H54 (cell line): Measurements from ENCODE around the gene GMDS.

Experiments
- DNase-seq: peaks from one replicate; pipeline ENCODE4 v3.0.0; 2011; ENCODE audit warnings: low spot score, mixed read lengths; ENCODE audit not compliant: insufficient read length
- FAIRE-seq: peaks from 3 replicates; lab custom pipeline; 2011; peaks lifted over from hg19 to GRCh38; lab: Jason Lieb, UNC
- POLR2A ChIP-seq: IDR thresholded peaks from 2 replicates; pipeline ENCODE4 v1.6.1; 2011; ENCODE audit warnings: low read depth, mild to moderate bottlenecking, low read length

Gene GMDS

DNA sequence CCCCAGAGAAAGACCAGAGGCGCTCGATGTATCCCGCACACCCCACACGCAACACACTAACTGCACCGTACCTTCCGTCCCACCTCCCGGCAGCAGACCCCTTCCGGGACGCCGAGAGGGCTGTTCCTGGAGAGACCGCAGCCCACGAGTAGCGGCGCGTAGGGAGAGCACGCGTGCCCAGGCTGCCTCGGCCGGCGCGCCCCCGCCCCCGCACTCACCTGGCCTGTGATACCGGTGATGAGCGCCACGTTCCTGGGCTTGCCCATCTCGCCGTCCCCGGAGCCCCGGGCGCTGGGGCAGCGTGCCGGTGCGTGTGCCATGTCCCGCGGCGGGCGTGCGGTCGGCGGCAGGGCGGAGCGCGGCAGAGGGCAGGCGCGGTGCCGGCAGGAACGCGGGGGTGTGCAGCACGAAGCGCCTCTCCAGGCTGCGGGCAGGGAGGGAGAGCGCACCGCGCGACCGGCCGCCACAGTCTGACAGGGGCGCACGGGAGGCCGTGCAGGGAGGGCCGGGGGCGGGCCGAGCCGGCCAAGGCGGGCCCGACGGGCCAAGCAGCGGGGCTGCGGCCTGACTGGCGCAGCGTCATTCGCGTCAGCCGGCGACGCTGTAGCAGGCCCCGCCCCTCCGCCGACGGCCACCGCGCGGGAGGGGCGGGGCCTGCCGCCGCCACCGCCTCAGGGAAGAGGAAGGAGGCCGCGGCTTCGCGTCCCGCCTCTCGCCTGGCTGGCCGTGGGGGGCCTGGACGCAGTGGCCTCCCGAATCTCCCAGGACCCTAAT is at the start of gene GMDS:
GMDS (minus strand) TSS at position 503 of the 774 bp plus-strand sequence.
- DNase-seq: peak; percentile 94
- peak; percentile 67 for TF ChIP-seq POLR2A
- no peak for FAIRE-seq

DNA sequence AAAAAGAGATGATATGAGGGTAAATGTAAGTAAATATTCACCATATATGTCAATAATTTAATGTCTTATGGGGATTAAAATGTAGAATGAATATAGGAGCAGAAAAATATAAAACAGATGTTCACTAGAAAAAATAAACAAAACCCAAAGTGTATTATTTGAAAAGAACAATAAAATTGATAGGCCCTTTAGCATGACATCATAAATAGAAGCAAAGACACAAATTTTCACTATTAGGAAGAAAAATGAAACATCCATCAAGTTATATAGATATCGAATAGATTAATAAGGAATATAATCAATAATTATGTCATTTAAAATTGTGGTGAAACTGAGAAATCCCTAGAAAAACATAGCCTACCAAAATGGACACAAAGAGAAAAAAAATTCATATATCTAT is 40.1 kb upstream of the GMDS start:
- no peak for TF ChIP-seq POLR2A
- no peak for DNase-seq
- no peak for FAIRE-seq

DNA sequence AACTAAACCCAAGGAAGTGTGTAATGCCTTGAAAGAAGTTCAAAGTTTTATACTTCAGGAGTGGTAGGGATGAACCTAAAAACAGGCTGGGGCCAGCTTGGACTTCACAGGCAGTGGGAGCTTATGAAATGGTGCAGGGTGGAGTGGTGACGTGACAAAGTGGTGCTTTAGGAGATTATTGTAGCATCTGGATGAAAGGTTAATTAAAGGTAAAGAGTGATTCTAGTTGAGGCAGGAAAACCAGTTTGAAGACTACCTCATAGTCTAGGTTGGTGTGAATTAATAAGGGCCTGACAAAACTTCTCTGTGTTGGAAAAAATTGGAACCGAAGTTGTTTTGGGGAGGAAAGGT is 30.5 kb upstream of the GMDS start:
- no peak for TF ChIP-seq POLR2A
- DNase-seq (no peak), FAIRE-seq (peak; percentile 60)

GRCh38 chr6:2274981-2275891 is 29.8 kb upstream of the GMDS start:
- FAIRE-seq: peak; percentile 79
- DNase-seq: peak; percentile 19
- no peak for TF ChIP-seq POLR2A

- DNase-seq (no peak), FAIRE-seq (no peak)
- TF ChIP-seq POLR2A: no peak
Observed at GRCh38 chr6:2272696-2273095, 27.3 kb upstream of the GMDS start.

DNA sequence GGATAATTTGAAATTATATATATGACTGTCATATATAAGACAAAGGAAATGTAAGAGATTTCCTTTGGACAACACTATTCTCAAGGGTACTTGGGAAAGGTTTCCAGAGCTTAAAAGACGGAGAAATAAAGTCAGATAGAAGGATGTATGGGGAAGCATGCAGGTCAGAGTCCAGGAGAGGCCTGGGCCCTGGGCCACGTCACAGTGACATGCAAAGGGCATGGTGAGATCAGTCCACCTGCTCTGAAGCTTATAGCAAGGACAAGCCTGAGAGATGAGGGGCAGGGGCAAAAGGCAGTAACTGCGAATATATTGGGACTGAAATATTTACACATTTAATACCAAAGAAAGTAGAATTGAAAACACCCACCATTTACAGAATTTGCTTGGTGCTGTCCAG is 24.6 kb upstream of the GMDS start:
- no peak for TF ChIP-seq POLR2A
- DNase-seq (no peak), FAIRE-seq (no peak)

DNA sequence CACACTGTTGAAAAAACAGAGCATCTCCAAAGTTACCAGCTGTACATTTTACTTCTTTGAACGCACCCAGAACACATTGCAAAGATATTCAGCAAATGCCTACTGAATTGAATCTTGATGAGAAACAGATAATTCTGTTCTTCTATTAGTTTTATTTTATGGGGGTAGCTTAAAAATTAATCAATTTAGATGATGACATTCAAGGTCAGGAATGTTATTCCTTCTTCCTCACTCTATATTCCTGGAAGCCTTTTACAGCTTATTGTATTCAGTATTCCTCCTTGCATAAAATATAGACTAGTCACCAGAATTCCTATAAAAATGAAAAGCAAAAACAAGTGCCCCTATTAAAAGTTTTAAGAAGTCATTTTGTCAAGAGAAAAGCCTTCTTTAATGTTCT is 21.4 kb upstream of the GMDS start:
- DNase-seq (no peak), FAIRE-seq (no peak)
- TF ChIP-seq POLR2A: no peak

DNA sequence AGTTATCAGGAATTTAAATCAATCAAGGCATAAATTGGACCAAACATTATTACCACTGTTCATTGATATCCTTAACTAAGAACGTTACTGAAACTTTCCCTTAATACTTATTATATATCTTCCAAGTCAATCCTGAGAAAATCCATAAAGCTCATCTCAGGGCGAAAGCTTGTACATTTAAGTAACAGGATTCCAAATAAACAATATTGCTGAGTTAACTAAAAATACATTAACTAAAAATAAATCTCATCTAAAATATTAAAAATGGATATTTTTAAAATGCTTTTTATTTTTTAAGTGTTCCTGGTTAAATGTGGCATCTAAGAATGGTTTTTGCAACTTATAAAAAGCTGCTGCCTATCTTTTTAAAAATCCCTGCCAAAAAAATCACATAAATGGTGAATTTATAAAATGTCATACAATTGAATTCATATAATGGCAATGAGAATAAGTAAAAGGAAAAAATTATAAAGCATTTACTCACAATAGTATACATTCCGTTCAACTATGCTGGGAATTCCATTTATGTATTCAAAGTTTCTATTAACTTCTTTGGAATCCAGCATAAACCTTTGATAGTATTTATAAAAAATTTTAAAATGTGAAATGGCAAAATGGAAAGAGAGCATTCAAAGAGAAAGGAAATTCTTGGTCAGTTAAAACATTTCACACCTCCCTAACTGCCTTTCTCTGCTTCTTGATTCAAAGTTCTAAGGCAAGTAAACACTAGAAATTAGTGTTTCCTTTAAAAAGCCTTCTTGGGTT is 20.8 kb upstream of the GMDS start:
- TF ChIP-seq POLR2A: no peak
- DNase-seq (no peak), FAIRE-seq (no peak)

- DNase-seq (no peak), FAIRE-seq (peak; percentile 91)
- TF ChIP-seq POLR2A: no peak
Observed at GRCh38 chr6:2264932-2265331, 19.5 kb upstream of the GMDS start.

- FAIRE-seq: no peak
Observed at GRCh38 chr6:2263896-2264295, 18.5 kb upstream of the GMDS start.

GRCh38 chr6:2259574-2259973 is 14.2 kb upstream of the GMDS start:
- no peak for TF ChIP-seq POLR2A
- FAIRE-seq: no peak
- DNase-seq: no peak

More at GRCh38 chr6:2263896-2264295, 18.5 kb upstream of the GMDS start:
- DNase-seq: no peak
- no peak for TF ChIP-seq POLR2A

- no peak for DNase-seq
- no peak for TF ChIP-seq POLR2A
- FAIRE-seq: no peak
Observed at GRCh38 chr6:2259002-2259494, 13.6 kb upstream of the GMDS start.

GRCh38 chr6:2258112-2258511 is 12.7 kb upstream of the GMDS start:
- no peak for DNase-seq
- no peak for TF ChIP-seq POLR2A
- no peak for FAIRE-seq
